ENCODE measurements around the gene LTV1.
"Not testable (repeated sequence)": the region's sequence is repeated elsewhere in the genome, so short reads cannot be mapped to it uniquely, and the experiment has no call there.

LTV1 gene

DNA sequence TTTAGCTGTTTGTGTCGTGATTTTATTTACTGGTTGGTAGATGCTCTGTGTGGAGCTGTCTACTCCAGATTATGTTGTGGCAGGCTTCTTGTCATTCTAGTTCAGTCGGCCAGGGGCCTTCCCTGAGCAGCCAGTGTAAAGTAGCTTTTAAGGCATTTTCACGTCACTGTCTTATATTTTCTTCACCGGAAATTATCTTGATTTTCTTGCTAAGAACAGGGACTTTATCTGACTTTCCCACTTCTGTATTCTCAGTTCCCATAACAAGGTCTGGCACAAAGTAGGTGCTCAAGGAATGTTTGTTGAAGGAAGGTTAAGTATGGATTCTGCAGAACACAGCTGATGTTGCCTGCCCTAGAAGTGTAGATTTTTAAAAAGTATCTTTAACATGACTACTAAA is 868 bp downstream of the LTV1 start:
- no peak for DNase-seq

DNA sequence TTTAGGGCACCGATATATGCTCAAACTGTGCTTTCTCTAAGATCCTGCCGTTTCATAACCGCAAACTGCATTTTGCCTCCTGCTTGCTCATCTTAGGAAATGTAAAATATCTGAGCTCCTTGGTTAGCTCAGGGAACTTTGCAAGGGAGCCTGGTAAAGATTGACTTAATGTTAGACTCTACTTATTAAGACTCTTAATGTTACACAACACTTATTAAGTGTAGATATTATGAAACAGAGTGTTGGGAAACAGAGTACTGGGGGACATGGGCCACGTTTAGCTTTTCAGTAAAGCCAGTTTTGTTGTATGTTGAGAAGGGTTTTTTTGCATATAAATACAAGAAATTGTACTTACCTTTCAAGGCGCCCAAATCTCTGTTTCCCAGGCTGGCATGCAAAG is 1.9 kb downstream of the LTV1 start:
- DNase-seq = no peak

- DNase-seq = not testable (repeated sequence)
Measured at GRCh38 chr6:143851706-143852105, 8.6 kb downstream of the LTV1 start.

DNA sequence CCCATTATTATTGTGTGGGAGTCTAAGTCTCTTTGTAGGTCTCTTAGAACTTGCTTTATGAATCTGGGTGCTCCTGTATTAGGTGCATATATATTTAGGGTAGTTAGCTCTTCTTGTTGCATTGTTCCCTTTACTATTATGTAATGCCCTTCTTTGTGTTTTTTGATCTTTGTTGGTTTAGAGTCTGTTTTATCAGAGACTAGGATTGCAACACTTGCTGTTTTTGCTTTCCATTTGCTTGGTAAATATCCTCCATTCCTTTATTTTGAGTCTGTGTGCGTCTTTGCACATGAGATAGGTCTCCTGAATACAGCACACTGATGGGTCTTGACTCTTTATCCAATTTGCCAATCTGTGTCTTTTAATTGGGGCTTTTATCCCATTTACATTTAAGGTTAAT is 11.9 kb downstream of the LTV1 start:
- not testable (repeated sequence) for DNase-seq

- DNase-seq = not testable (repeated sequence)
Measured at GRCh38 chr6:143856762-143857161, 13.6 kb downstream of the LTV1 start.

DNA sequence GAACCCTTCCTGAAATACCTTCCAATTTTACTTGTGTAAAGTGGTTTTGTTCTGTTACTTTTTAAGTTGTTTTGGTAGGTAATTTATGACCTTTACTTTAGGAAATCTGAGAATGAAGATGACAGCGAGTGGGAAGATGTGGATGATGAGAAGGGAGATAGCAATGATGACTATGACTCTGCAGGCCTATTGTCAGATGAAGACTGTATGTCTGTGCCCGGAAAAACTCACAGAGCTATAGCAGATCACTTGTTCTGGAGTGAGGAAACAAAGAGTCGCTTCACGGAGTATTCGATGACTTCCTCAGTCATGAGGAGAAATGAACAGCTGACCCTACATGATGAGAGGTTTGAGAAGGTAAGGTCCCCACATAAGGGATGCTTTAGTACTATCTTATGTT is 14.5 kb downstream of the LTV1 start:
- no peak for DNase-seq

DNA sequence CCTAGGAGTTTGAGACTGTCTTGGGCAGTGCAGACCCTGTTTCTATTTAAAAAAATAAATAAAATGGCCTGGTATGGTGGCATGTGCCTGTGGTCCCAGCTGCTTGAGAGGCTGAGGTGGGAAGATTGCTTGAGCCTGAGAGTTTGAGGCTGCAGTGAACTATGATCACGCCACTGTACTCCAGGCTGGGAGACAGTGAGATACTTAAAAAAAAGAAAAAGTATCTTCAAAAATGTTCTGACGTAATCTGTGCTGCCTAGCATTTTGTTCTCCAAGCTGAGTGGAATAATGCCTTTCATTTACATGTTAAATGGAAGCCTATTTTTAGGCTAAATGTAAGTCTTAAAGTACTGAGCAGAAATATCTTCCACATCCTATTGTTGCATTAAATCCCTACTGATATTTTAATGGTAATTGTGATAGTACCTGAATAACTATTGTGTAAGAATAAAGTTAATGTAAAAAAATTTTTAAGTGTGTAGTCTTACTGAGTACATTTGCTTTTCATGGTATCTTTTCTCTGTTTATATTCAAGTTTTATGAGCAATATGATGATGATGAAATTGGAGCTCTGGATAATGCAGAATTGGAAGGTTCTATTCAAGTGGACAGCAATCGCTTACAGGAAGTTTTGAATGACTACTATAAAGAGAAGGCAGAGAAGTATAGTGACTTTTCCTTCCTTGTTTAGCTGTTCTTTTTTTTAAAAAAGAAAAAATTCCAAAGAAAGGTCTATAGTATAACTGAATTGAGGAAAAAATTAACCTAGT is 16.9 kb downstream of the LTV1 start:
- no peak for DNase-seq

DNA sequence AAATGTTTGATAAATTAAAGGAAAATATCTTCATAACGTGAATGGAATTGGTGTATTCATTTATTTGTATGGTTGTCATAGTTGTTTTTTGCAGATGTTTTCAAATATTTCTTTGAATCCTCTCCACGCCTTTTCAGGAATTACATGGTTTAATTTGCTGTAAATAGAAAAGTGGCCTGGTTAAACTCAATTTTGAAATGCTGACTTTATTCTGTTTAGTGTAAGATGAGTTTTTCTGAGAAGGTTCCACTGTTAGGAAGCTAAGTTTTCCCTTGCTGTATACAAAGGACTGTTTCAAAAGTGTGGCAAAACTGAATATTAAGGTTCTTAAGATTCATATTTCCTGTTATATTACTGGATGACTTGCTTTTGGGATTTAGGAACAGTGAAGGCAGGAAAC is 20.6 kb downstream of the LTV1 start:
- no peak for DNase-seq

- no peak for DNase-seq
Measured at GRCh38 chr6:143864234-143864633, 21.1 kb downstream of the LTV1 start, which contains the start of gene ZC2HC1B. Gene ZC2HC1B, plus strand, starts transcription at chr6:143864474. Its CDS starts 66 bp downstream, at chr6:143864540.

DNA sequence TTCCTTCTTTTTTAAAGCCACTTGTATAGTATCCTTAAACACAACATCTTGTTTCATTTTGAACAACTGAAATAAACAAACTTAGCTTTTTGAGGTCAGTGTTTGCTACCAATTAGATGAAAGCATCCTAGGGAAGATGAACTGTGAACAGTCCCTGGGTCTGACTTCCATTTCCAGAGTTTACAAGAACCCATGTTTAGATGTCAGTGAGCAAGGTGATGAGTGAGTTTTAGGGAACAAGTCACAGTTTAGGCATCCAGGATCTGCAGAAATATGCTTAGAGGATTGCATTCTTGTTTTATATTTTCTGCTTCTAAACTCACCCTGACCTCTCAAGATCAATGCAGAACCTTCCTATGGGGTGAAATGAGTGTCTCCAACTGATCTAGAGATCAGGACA is 24.1 kb downstream of the LTV1 start:
- no peak for DNase-seq

DNA sequence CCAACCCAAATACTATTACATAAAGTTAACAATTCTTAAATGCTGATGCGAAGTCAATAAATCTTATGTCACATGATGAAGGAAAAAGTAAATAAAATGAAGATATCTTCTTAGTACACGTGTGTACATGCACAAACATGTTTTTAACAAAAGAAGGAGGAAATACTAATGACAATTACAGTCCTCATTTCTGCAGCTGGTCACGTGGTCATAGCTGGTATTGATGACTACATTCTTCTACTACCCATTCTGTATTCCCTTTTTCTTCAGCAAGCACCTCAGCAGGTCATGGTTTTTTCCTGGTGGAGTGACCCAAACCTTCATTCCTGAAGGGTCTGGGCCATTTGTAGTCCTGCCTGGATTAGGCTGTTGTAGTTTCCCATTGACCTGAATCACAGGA is 25.7 kb downstream of the LTV1 start:
- not testable (repeated sequence) for DNase-seq

DNA sequence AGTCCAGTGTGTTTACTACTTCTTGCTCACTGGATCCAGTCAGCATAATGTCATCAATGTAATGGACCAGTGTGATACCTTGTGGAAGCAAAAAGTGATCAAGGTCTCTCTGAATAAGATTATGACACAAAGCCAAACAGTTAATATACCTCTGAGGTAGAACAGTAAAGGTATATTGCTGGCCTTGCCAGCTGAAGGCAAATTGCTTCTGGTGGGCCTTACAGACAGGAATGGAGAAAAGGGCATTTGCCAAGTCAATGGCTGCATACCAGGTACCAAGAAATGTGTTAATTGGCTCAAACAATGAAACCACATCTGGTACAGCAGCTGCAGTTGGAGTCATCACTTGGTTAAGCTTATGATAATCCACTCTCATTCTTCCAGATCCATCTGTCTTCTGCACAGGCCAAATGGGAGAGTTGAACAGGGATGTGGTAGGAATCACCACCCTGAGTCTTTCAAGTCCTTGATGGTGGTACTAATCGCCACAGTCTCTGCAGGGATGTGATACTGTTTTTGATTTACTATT is 28.1 kb downstream of the LTV1 start:
- DNase-seq = not testable (repeated sequence)

- DNase-seq = no peak
Measured at GRCh38 chr6:143872201-143872600, 29.1 kb downstream of the LTV1 start.

DNA sequence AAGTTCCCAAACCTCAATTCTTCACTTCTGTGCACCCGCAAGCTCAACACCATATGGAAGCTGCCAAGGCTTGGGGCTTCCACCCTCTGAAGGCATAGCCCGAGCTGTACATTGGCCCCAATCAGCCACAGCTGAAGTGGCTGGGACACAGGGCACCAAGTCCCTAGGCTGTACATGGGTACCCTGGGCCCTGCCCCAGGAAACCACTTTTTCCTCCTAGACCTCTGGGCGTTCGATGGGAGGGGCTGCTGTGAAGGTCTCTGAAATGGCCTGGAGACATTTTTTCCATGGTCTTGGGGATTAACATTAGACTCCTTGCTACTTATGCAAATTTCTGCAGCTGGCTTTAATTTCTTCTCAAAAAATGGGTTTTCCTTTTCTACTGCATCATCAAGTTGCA is 30.5 kb downstream of the LTV1 start:
- not testable (repeated sequence) for DNase-seq

DNA sequence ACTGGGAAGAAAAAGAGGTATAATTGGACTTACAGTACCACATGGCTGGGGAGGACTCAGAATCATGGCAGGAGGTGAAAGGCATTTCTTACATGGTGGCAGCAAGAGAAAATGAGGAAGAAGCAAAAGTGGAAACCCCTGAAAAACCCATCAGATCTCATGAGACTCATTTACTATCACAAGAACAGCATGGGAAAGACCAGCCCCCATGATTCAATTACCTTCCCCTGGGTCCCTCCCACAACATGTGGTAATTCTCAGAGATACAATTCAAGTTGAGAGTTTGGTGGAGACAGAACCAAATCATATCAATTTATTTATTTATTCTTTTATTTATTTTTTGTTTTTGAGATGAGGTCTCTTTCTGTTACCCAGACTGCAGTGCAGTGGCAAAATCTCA is 31.4 kb downstream of the LTV1 start:
- DNase-seq = not testable (repeated sequence)

DNA sequence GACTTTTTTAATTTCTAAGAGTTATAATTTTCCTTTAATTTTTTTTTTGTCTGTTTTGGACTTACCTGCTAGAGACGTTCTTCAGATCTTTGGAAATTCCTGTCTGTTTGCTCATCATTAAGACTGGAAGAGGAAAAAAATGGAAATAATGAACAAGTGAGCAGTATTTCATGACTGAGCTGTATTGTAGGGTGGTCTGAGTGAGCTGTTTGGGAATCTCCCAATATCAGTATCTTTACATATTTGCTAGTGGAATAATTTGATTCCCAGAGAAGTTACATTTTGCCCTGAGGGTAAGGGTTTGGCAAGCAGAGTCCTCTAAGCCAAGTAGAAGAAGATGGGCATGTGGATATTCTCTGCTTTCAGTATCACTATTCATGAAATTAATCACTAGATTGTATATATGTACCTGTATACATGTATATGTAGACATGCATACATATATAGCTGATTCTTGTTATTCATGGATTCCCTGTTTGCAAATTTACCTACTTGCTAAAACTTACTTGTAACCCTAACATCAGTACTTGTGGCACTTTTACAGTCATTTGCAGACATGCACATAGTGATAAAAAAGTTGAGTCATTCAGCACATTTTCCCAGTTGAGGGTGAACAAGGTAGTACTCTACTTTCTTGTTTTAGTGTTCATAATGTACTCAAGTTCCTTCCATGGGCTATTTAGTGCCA is 34.6 kb downstream of the LTV1 start:
- DNase-seq = no peak

GRCh38 chr6:143878272-143878760 is 35.2 kb downstream of the LTV1 start:
- no peak for DNase-seq

DNA sequence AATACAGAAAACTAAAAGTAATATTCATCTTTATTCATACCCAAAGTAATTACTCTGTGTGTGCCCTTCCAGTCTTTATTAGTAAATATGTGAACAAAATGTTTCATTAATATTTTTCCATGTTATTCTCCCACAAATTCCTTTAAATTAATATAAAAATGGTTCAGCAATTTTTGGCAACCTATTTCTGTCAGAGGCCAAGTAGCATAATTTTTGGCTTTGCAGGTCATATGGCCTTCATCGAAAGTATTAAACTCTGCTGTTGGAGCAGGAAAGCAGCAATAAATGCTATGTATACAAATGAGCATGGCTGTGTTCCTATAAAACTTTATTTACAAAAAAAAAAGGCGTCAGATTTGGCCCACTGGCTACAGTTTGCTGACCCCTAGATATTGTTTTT is 37.3 kb downstream of the LTV1 start:
- DNase-seq = no peak

DNA sequence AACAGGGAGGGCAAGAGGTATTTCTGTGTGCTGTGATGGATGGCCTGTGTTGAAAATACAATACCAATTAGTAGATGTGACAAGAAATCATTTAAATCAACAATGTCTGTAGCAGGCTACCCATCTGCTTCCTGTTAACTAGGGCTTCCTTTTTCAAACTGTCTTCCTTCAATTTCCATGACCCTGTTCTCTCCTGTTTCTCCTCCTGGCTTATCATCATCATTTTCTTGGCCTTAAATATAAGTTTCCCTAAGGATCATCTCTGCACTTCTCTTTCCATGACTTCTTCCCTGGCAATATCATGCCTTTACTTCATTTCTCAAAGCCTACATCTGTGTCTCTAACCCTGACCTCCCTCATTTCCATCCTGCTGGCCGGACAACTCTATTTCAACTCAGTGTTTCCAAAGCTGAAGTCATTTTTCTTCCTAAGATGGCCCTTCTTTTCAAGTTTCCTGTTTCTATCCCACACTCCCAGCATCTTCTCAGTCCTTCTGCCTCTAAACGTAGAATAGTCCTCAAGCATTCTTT is 39.3 kb downstream of the LTV1 start:
- DNase-seq = no peak

GRCh38 chr6:143884216-143884900 is 41.2 kb downstream of the LTV1 start:
- no peak for DNase-seq

- DNase-seq = no peak
Measured at GRCh38 chr6:143885116-143885515, 42.0 kb downstream of the LTV1 start.

- no peak for DNase-seq
Measured at GRCh38 chr6:143894655-143895054, 51.5 kb downstream of the LTV1 start.

All from effector CD4-positive, alpha-beta T cell (primary cell).